Fibroblast of mammary gland (primary cell): ENCODE data around the gene PHF2.

Experiments used
- DNase-seq: peaks from one replicate; pipeline ENCODE4 v3.0.0-alpha.2; 2010; ENCODE audit warnings: low read depth
- H3K4me3 ChIP-seq: 2 replicates; pipeline ENCODE4 v1.5.1; 2011; ENCODE audit warnings: low read depth, mild to moderate bottlenecking, low read length, moderate library complexity; ENCODE audit not compliant: control insufficient read depth
- TF ChIP-seq, protein P1 (sequence below): conservative IDR thresholded peaks from 2 replicates; pipeline ENCODE4 v1.5.1; 2011; ENCODE audit warnings: low read depth, low read length, inconsistent platforms; ENCODE audit not compliant: control insufficient read depth, insufficient read depth

Gene PHF2

GRCh38 chr9:93613791-93614190, 37.4 kb downstream of the PHF2 start:
- H3K4me3 ChIP-seq, result no peak overlapping the region
- DNase-seq, result no peak
- TF ChIP-seq, protein P1, sequence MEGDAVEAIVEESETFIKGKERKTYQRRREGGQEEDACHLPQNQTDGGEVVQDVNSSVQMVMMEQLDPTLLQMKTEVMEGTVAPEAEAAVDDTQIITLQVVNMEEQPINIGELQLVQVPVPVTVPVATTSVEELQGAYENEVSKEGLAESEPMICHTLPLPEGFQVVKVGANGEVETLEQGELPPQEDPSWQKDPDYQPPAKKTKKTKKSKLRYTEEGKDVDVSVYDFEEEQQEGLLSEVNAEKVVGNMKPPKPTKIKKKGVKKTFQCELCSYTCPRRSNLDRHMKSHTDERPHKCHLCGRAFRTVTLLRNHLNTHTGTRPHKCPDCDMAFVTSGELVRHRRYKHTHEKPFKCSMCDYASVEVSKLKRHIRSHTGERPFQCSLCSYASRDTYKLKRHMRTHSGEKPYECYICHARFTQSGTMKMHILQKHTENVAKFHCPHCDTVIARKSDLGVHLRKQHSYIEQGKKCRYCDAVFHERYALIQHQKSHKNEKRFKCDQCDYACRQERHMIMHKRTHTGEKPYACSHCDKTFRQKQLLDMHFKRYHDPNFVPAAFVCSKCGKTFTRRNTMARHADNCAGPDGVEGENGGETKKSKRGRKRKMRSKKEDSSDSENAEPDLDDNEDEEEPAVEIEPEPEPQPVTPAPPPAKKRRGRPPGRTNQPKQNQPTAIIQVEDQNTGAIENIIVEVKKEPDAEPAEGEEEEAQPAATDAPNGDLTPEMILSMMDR, result no peak

GRCh38 chr9:93614830-93615468, 38.6 kb downstream of the PHF2 start:
- H3K4me3 ChIP-seq, result no peak overlapping the region
- DNase-seq, result no peak
- TF ChIP-seq, protein P1, result no peak

DNA sequence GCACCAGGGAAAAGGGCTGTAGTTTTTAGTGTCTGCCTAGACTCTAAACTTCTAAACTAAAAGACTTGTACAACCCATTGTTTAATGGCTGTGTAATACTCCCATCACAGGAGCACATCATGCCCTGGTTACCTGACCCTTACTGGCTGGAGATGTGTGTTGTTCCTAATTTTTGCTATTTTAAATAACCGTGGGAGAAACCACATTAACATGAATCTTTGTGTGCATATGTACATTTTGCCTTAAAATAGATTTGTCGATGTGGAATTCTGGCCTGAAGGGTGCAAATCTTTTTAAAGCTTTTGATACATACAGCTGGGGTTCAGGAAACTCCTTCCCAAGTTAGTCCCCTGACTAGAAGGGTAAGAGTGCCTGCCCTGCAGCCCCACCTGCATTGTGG, 39.7 kb downstream of the PHF2 start:
- no peak overlapping the region for H3K4me3 ChIP-seq
- TF ChIP-seq, protein P1, result no peak
- no peak for DNase-seq

DNA sequence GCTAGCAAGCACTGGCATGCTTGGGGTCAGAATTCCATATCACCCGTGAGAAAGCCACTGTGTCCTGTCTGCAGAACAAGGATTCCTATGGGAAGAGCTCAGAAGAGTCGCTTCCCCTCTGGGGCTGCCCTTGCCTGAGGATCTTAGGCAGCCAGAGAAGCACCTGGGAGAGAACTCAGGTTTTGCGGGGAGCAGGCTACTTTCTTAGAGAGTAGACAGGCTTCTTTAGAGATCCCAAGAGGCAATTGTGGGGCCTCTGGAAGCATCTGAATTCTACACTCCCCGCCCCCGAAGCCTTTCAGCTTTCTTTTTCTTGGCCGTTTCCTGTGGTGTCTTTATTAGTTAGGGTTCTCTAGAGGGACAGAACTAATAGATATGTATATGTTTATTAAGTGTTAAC, 40.9 kb downstream of the PHF2 start:
- TF ChIP-seq, protein P1, result no peak
- no peak overlapping the region for H3K4me3 ChIP-seq
- DNase-seq, result no peak

DNA sequence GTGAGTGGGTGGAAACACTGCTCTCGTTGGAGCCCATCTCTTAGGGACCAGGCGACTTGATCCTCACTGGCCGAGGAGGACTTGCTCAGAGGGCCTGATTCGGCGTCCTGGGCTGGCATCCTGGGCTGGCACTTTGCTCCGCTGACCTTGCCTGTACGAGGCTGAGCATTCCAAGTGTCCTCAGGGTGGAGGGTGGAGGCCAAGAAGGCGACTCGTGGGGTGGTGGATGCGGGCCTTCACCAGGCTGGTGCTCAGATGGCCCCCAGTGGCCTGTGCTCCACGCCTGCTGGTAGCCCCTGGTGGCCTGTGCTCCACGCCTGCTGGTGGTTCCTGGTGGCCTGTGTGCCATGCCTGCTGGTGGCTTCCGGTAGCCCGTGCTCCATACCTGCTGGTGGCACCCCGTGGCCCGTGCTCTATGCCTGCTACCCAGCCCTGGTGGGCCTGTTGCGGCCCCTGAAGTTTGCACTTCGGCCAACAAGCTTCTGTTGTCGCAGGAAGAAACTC, 42.9 kb downstream of the PHF2 start:
- H3K4me3 ChIP-seq, result no peak overlapping the region
- TF ChIP-seq, protein P1, result no peak
- no peak for DNase-seq

DNA sequence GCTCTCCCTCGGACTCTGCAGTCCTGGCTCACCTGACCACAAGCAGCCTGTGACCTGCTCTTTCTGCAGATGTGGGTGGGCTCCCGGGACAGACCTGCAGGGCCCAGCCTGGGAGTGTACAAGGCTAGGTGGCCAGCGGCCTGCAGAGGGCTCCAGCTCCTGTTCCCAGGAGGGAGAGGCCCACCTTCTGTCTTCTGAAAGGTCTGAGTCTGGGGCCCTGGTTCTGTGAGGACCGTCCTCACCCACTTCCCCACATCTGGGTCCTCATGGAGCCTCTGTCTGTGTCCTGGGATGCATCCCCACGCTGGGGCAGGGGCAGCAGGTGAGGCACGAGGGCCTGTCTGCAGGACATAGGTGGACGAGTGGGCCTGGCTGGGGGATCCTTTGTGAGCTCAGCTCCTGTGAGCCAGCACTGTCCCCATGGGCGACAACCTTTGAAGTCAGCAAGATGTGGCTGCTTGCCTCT, 43.7 kb downstream of the PHF2 start:
- DNase-seq, result no peak
- H3K4me3 ChIP-seq, result no peak overlapping the region
- TF ChIP-seq, protein P1, result no peak
